GM12891 (cell line): Measurements from ENCODE around the gene RANBP9.

Experiments
- POLR2A ChIP-seq: IDR thresholded peaks from 2 replicates; pipeline ENCODE4 v1.6.1; 2011; ENCODE audit warnings: low read depth, low read length, control low read depth
- POLR2AphosphoS5 ChIP-seq: IDR thresholded peaks from 2 replicates; pipeline ENCODE4 v1.6.1; 2011; ENCODE audit warnings: low read depth, low read length, control low read depth
- POU2F2 ChIP-seq: IDR thresholded peaks from 2 replicates; pipeline ENCODE4 v1.6.1; 2011; ENCODE audit warnings: low read depth, mild to moderate bottlenecking, control low read depth, low read length, moderate library complexity
- SPI1 ChIP-seq: IDR thresholded peaks from 2 replicates; pipeline ENCODE4 v1.6.1; 2011; ENCODE audit warnings: low read depth, low read length, control low read depth
- TAF1 ChIP-seq: IDR thresholded peaks from 2 replicates; pipeline ENCODE4 v1.6.1; 2011; ENCODE audit warnings: low read depth, low read length, control low read depth

DNA sequence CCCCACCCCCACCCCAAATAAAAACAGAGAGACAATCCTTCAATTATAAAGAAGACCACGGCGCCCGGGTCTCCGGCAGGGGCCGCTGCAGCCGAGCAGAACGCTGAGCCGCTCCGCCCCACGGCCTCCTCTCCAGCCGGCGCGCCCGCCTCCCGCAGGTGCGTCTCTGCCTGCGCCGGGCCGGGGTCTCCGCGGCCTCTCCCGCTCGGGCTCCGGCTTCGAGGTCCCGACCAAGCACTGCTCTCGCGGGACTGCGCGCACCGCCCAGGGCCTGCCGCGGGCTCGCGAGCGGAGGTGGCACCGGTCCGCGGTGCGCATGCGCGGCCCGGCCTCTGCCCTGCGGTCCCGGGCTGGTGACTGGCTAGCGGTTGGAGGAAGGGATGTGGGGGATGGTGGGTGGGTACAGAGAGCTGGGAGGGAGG lies 137.5 kb downstream of the RANBP9 start:
- TF ChIP-seq POLR2A (no peak; the same call in 1 of the 2 replicates), POLR2AphosphoS5 (peak; percentile 32; the same call in 1 of the 2 replicates), TAF1 (peak; percentile 12; the same call in 1 of the 2 replicates), SPI1 (no peak), POU2F2 (0 out of 2 replicates have a peak, but pooled peaks have one; percentile 9)
